Endometrial microvascular endothelial cells (primary cell): Measurements from ENCODE around the gene ZNF385C. TPM values are rescaled to one million over a fixed set of nuclear protein-coding genes. Genes with fewer than 3 reads are reported as not detected.

Experiments
- in situ Hi-C: cut with HindIII; loops from 2 replicates; pipeline ENCODE4 v1.10.0; 2017; ENCODE audit warnings: low sequenced_read_pairs, low pct_unique_long_range_greater_than_20kb; ENCODE audit errors: inconsistent ontology term
- total RNA-seq: library from RNA; depleted of rRNA; stranded (reverse); fragments of >200 nt; gene quantifications from one replicate; pipeline ENCODE4 v1.2.3, GENCODE V29; 2015; ENCODE audit errors: inconsistent ontology term

The ZNF385C gene
- total RNA-seq, 1 donor from 2014 or later: 0.19 TPM

DNA sequence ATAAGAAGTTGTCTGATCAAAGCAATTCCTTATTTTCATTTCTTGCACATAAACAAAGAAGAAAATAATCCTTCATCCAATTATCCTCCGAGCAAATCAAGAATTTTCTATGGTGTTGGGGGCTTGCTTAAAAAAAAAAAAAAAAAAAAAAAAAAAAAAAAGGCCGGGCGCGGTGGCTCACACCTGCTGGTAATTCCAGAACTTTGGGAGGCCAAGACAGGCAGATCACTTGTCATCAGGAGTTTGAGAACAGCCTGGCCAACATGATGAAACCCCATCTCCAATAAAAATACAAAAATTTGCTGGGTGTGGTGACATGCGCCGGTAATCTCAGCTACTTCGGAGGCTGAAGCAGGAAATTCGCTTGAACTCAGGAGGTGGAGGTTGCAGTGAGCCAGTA lies 112.4 kb downstream of the ZNF385C start:
- in situ Hi-C loops: no loop called here

DNA sequence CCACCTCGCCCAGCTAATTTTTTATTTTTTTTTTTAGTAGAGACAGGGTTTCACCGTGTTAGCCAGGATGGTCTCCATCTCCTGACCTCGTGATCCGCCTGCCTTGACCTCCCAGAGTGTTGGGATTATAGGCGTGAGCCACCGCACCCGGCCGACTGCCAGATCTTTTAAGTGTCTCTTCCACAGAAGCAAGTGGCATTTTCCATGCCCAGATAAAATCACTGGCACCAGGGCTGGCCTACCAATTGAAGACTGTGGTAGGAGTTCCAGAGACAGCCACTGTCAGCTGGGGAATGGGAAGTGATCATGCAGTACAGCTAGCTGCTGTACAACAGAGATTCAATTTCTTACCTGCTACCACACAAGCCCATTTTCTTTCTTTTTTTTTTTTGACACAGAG lies 113.8 kb downstream of the ZNF385C start:
- in situ Hi-C loops: no loop called here

DNA sequence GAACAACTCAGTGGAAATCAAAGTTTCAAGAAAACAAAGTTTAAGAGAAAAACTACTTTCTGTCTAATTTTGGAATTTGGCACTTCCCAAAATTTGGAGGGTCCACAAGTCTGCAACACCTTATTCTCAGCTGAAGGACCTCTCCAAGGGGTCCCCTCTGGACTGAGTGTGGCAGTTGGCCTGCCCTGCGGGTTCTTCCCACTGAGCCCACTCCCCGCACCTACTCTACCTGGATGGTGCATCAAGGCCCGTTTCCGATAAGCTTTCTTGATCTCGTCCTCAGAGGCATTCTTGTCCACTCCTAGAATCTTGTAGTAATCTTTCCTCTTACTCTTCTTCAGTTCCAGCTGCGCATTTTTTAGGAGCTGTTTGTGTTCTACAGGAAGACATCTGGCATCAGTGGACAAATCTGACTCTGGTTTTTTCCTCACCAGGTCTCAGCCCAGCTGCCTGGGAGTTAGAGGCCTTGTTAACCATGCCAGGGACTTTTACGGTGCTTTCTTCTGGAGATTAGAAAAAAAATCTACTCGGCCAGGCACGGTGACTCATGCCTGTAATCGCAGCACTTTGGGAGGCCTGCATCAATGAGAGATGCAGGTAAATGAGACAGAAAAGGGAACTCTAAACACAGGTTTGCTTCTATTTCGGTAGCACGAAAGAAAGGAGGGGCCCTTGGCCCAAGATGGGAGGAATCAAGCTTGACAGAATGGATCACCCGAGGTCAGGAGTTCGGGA lies 116.1 kb downstream of the ZNF385C start:
- in situ Hi-C loops: no loop called here

DNA sequence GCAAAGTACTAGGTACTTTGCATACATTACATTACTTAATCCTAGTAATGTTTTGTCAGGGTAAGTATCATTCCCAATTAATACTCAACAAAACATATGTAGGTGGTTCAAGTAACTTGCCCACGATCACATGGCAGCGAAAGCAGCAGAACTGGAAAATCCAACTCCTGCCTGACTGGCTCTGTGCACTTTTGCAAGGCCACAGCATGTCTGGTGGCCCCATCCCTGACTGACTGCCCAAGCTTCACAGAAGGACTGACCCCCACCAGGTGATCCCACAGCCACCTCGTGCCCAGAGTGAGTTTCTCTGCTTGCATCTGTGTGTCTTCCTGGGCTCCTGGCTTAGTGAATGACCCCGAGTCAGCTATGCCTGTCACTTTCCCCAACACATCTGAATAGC lies 120.3 kb downstream of the ZNF385C start:
- in situ Hi-C loops: no loop called here

DNA sequence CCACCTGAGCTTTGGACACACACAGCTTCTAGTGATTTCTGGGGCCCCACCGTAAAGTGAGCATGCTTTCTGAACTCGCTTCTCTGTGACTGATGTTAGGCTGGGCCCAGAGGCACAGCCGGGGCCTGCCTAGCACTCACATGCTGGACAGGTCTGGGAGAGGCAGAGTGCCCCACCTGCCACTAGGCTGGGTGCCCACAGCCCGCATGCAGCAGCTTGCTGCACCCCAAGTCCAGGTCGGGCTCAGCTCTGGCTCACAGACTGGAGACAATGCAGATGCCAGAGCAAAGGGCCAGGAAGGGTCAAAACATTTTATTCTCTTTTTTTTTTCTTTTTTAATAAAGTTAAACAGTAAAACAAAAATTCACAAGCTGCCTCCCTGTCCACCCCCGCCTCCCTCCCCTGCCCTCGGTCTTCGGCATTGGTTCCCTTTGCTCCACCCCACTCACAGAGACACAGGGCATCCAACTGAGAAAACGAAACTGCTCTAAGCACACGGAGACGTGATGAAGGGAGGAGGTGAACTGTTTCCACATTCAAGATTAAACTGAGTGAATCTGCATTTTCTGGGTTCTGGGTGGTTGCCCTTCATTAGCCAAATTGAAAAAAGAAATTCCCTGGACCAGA lies 122.0 kb downstream of the ZNF385C start:
- in situ Hi-C loops: no loop called here

Other genes starting within 250 kb of the ZNF385C start
- gene KLHL11, start 233.1 kb downstream of the ZNF385C start, total RNA-seq: 23.1 TPM
- gene ACLY, start 179.5 kb downstream of the ZNF385C start, total RNA-seq: 237 TPM
- not detected for gene ODAD4, start 167.9 kb downstream of the ZNF385C start, total RNA-seq
- gene CNP, start 131.7 kb downstream of the ZNF385C start, total RNA-seq: 92.8 TPM
- gene DNAJC7, start 81.0 kb downstream of the ZNF385C start, total RNA-seq: 66.0 TPM
- gene NKIRAS2, start 78.4 kb downstream of the ZNF385C start, total RNA-seq: 60.0 TPM
- gene C17orf113, start 47.9 kb downstream of the ZNF385C start, total RNA-seq: 0.56 TPM
- gene DHX58, start 14.2 kb upstream of the ZNF385C start, total RNA-seq: 7.1 TPM
- 15.9 TPM for gene KAT2A, start 22.9 kb upstream of the ZNF385C start, total RNA-seq
- not detected for gene HSPB9, start 24.3 kb upstream of the ZNF385C start, total RNA-seq
- gene RAB5C, start 56.5 kb upstream of the ZNF385C start, total RNA-seq: 197 TPM
- gene KCNH4, start 82.7 kb upstream of the ZNF385C start, total RNA-seq: not detected
- not detected for gene HCRT, start 87.0 kb upstream of the ZNF385C start, total RNA-seq
- 14.9 TPM for gene GHDC, start 96.0 kb upstream of the ZNF385C start, total RNA-seq
- gene STAT5B, start 177.9 kb upstream of the ZNF385C start, total RNA-seq: 38.3 TPM
- 12.5 TPM for gene STAT5A, start 190.0 kb upstream of the ZNF385C start, total RNA-seq